GM19043 (cell line): Measurements from ENCODE around the gene ULK4.

Source experiments
- ATAC-seq: cut with Tn5 transposase; IDR thresholded peaks from one replicate; pipeline ENCODE4 v1.9.1; 2021; ENCODE audit warnings: low read depth; ENCODE audit not compliant: unreplicated experiment

The ULK4 gene

GRCh38 chr3:41519746-41520145 is 442.2 kb downstream of the ULK4 start:
- no peak for ATAC-seq

- ATAC-seq: no peak
These were observed 443.3 kb downstream of the ULK4 start for GRCh38 chr3:41518626-41519025.

GRCh38 chr3:41508063-41508696 is 453.7 kb downstream of the ULK4 start:
- ATAC-seq: no peak

- ATAC-seq: no peak
These were observed 454.4 kb downstream of the ULK4 start for GRCh38 chr3:41507336-41508062.

GRCh38 chr3:41503998-41504623 is 457.8 kb downstream of the ULK4 start:
- ATAC-seq: no peak

GRCh38 chr3:41502481-41502880 is 459.4 kb downstream of the ULK4 start:
- ATAC-seq: no peak

- ATAC-seq: no peak
These were observed 459.9 kb downstream of the ULK4 start for GRCh38 chr3:41502023-41502422.

- ATAC-seq: no peak
These were observed 463.1 kb downstream of the ULK4 start for GRCh38 chr3:41498847-41499246.

GRCh38 chr3:41490360-41490759 is 471.5 kb downstream of the ULK4 start:
- ATAC-seq: no peak

GRCh38 chr3:41489231-41489630 is 472.7 kb downstream of the ULK4 start:
- no peak for ATAC-seq

GRCh38 chr3:41488501-41488900 is 473.4 kb downstream of the ULK4 start:
- no peak for ATAC-seq

- no peak for ATAC-seq
These were observed 476.4 kb downstream of the ULK4 start for GRCh38 chr3:41485484-41485883.

GRCh38 chr3:41482134-41482533 is 479.8 kb downstream of the ULK4 start:
- ATAC-seq: no peak

- no peak for ATAC-seq
These were observed 483.6 kb downstream of the ULK4 start for GRCh38 chr3:41478278-41478677.

GRCh38 chr3:41477399-41478014 is 484.4 kb downstream of the ULK4 start:
- no peak for ATAC-seq

- no peak for ATAC-seq
These were observed 492.8 kb downstream of the ULK4 start for GRCh38 chr3:41469083-41469482.

GRCh38 chr3:41467481-41467880 is 494.4 kb downstream of the ULK4 start:
- no peak for ATAC-seq

- ATAC-seq: no peak
These were observed 497.0 kb downstream of the ULK4 start for GRCh38 chr3:41464858-41465257.

GRCh38 chr3:41464401-41464800 is 497.5 kb downstream of the ULK4 start:
- no peak for ATAC-seq

GRCh38 chr3:41462103-41462691 is 499.7 kb downstream of the ULK4 start:
- ATAC-seq: no peak

- ATAC-seq: no peak
These were observed 501.2 kb downstream of the ULK4 start for GRCh38 chr3:41460736-41461135.
